NCI-H146 treated with DMSO at 0.1 percent for 48 hours (cell line): ENCODE results near the gene SATB1.
A peak's percentile ranks its signal among the peaks of the same experiment; 100 is the strongest.
"Not testable (repeated sequence)": the region's sequence is repeated elsewhere in the genome, so short reads cannot be mapped to it uniquely, and the experiment has no call there.

Source experiments
- DNase-seq: peaks from one replicate; lab custom pipeline; 2025; ENCODE audit not compliant: unreplicated experiment; lab: John Stamatoyannopoulos, UW

Gene SATB1

GRCh38 chr3:18355832-18356231 lies 69.3 kb downstream of the SATB1 start:
- DNase-seq = no peak

GRCh38 chr3:18354701-18355100 lies 70.4 kb downstream of the SATB1 start:
- DNase-seq = no peak

- DNase-seq = peak; percentile 52
Observed at GRCh38 chr3:18351823-18352744, 73.1 kb downstream of the SATB1 start.

- no peak for DNase-seq
Observed at GRCh38 chr3:18351069-18351628, 74.0 kb downstream of the SATB1 start.

- no peak for DNase-seq
Observed at GRCh38 chr3:18349197-18349798, 75.8 kb downstream of the SATB1 start.

GRCh38 chr3:18346097-18346496 lies 79.0 kb downstream of the SATB1 start:
- DNase-seq = no peak

GRCh38 chr3:18345015-18345367 lies 80.1 kb downstream of the SATB1 start:
- DNase-seq = no peak

- no peak for DNase-seq
Observed at GRCh38 chr3:18344306-18345014, 80.7 kb downstream of the SATB1 start.

- no peak for DNase-seq
Observed at GRCh38 chr3:18343809-18344208, 81.3 kb downstream of the SATB1 start.

- DNase-seq = no peak
Observed at GRCh38 chr3:18338827-18339514, 86.2 kb downstream of the SATB1 start.

- no peak for DNase-seq
Observed at GRCh38 chr3:18337231-18337630, 87.9 kb downstream of the SATB1 start.

- DNase-seq = no peak
Observed at GRCh38 chr3:18334837-18335601, 90.1 kb downstream of the SATB1 start.

GRCh38 chr3:18330772-18331441 lies 94.2 kb downstream of the SATB1 start:
- not testable (repeated sequence) for DNase-seq

GRCh38 chr3:18308096-18308650 lies 117.0 kb downstream of the SATB1 start:
- no peak for DNase-seq

- no peak for DNase-seq
Observed at GRCh38 chr3:18307529-18307928, 117.6 kb downstream of the SATB1 start.

GRCh38 chr3:18302517-18302916 lies 122.6 kb downstream of the SATB1 start:
- no peak for DNase-seq

- DNase-seq = no peak
Observed at GRCh38 chr3:18301781-18302180, 123.4 kb downstream of the SATB1 start.

- no peak for DNase-seq
Observed at GRCh38 chr3:18300916-18301315, 124.2 kb downstream of the SATB1 start.

GRCh38 chr3:18297126-18297525 lies 128.0 kb downstream of the SATB1 start:
- DNase-seq = no peak
